HFF-Myc (cell line): ENCODE measurements around the gene LIM2.
A peak's percentile ranks its signal among the peaks of the same experiment; 100 is the strongest.

Experiments
- DNase-seq: peaks from one replicate; pipeline ENCODE4 v3.0.0-alpha.2; 2011; ENCODE audit warnings: low read depth; ENCODE audit errors: extremely low read depth
- H3K4me3 ChIP-seq: replicated peaks from 2 replicates; pipeline ENCODE4 v1.5.1; 2011; ENCODE audit warnings: low read depth, mild to moderate bottlenecking, control low read depth, low read length
- CTCF ChIP-seq: IDR thresholded peaks from 2 replicates; pipeline ENCODE4 v1.5.1; 2012; ENCODE audit warnings: mild to moderate bottlenecking, low read depth, low read length, control low read depth; ENCODE audit errors: missing control alignments

The LIM2 gene

GRCh38 chr19:51365965-51366388 lies 21.8 kb downstream of the LIM2 start, which contains the start of gene ETFB:
Gene ETFB, minus strand, starts transcription at chr19:51366388. Its CDS starts 62 bp downstream, at chr19:51366326.
- no peak for DNase-seq

GRCh38 chr19:51365211-51365964 lies 22.4 kb downstream of the LIM2 start:
- TF ChIP-seq CTCF = no peak
- DNase-seq = no peak
- H3K4me3 ChIP-seq = peak overlapping the region; percentile 92

More at GRCh38 chr19:51365965-51366388, 21.8 kb downstream of the LIM2 start, which contains the start of gene ETFB:
- TF ChIP-seq CTCF = no peak
- H3K4me3 ChIP-seq = peak within 1 kb of the TSS; percentile 92

GRCh38 chr19:51364200-51365106 lies 23.3 kb downstream of the LIM2 start:
- no peak for DNase-seq
- no peak for TF ChIP-seq CTCF
- no peak overlapping the region for H3K4me3 ChIP-seq

- TF ChIP-seq CTCF = no peak
- DNase-seq = no peak
- H3K4me3 ChIP-seq = no peak overlapping the region
Measured at GRCh38 chr19:51361239-51361638, 26.5 kb downstream of the LIM2 start.

GRCh38 chr19:51359294-51359693 lies 28.5 kb downstream of the LIM2 start:
- no peak for DNase-seq
- no peak for TF ChIP-seq CTCF
- no peak overlapping the region for H3K4me3 ChIP-seq

- H3K4me3 ChIP-seq = no peak overlapping the region
- no peak for TF ChIP-seq CTCF
- no peak for DNase-seq
Measured at GRCh38 chr19:51357952-51358351, 29.8 kb downstream of the LIM2 start.
